Endodermal cell (in vitro differentiated cells): ENCODE measurements around the gene DSCAML1. TPM values are rescaled to one million over a fixed set of nuclear protein-coding genes. Genes with fewer than 3 reads are reported as not detected.
A peak's percentile ranks its signal among the peaks of the same experiment; 100 is the strongest.

ENCODE experiments used
- DNase-seq: peaks from one replicate; pipeline ENCODE4 v3.0.0-alpha.2; 2017
- H3K27ac ChIP-seq: 2 replicates; pipeline ENCODE4 v1.5.1; 2013; ENCODE audit warnings: mild to moderate bottlenecking, low read depth, low read length, moderate library complexity
- H3K27me3 ChIP-seq: 2 replicates; pipeline ENCODE4 v1.6.1; 2013; ENCODE audit warnings: mild to moderate bottlenecking, low read length, moderate library complexity; ENCODE audit not compliant: insufficient read depth, control insufficient read depth, poor library complexity, severe bottlenecking
- H3K36me3 ChIP-seq: 2 replicates; pipeline ENCODE4 v1.7.0; 2013; ENCODE audit warnings: mild to moderate bottlenecking, low read length, moderate library complexity; ENCODE audit not compliant: control insufficient read depth, insufficient read depth
- H3K4me1 ChIP-seq: one replicate; pipeline ENCODE4 v1.7.0; 2013; ENCODE audit warnings: low read length; ENCODE audit not compliant: control insufficient read depth, insufficient read depth
- H3K4me3 ChIP-seq: 2 replicates; pipeline ENCODE4 v1.5.1; 2013; ENCODE audit warnings: mild to moderate bottlenecking, low read length, moderate library complexity
- H3K9ac ChIP-seq: 2 replicates; pipeline ENCODE4 v1.6.1; 2013; ENCODE audit warnings: mild to moderate bottlenecking, low read length, moderate library complexity; ENCODE audit not compliant: poor library complexity, severe bottlenecking; ENCODE audit errors: extremely low read depth
- H3K9me3 ChIP-seq: 2 replicates; pipeline ENCODE4 v1.6.1; 2013; ENCODE audit warnings: mild to moderate bottlenecking, low read length, moderate library complexity; ENCODE audit not compliant: control insufficient read depth
- H3K27ac Mint-ChIP-seq: 2 replicates; pipeline ENCODE4 v1.8.0; 2020; ENCODE audit warnings: mixed read lengths
- H3K27me3 Mint-ChIP-seq: 2 replicates; pipeline ENCODE4 v1.8.0; 2021; ENCODE audit warnings: mild to moderate bottlenecking, mixed read lengths; ENCODE audit not compliant: insufficient read depth
- H3K36me3 Mint-ChIP-seq: 2 replicates; pipeline ENCODE4 v1.8.0; 2020; ENCODE audit warnings: low read depth, mixed read lengths
- H3K4me1 Mint-ChIP-seq: 2 replicates; pipeline ENCODE4 v1.8.0; 2020; ENCODE audit warnings: mixed read lengths
- H3K4me3 Mint-ChIP-seq: 2 replicates; pipeline ENCODE4 v1.8.0; 2020; ENCODE audit warnings: mild to moderate bottlenecking, moderate library complexity, mixed read lengths
- H3K9me3 Mint-ChIP-seq: 2 replicates; pipeline ENCODE4 v1.8.0; 2020; ENCODE audit warnings: mild to moderate bottlenecking, mixed read lengths
- WGBS, 2 experiments: methylation state at CpG; one replicate each; pipeline versions ENCODE4 v1.1.5 to v1.1.7; 2013; ENCODE audit warnings: missing lambda C conversion rate in 2 of 2, mixed read lengths in 1 of 2; ENCODE audit not compliant: insufficient coverage in 1 of 2, insufficient read length in 1 of 2; 5-methylcytosine and 5-hydroxymethylcytosine counted together
- total RNA-seq, 2 donors: library from RNA; stranded (reverse); fragmentation: NEBNext Ultra II Directional in 1 of 2; extraction: Animal tissue kit (Norgen Biotek cat#: 25700) in 1 of 2; gene quantifications; 2 replicates in 1 of 2; 3 replicates in 1 of 2; pipeline ENCODE4 v1.2.1, GENCODE V29; 2021
- TF ChIP-seq, protein P1 (sequence below): fragments of 200-600 bp; sonication (generic); conservative IDR thresholded peaks from 2 replicates; pipeline ENCODE4 v1.5.0; 2021; ENCODE audit warnings: antibody characterized with exemption, mild to moderate bottlenecking

DSCAML1 gene
- total RNA-seq, 2 donors from 2014 or later, result 5.6 to 10.9 TPM

DNA sequence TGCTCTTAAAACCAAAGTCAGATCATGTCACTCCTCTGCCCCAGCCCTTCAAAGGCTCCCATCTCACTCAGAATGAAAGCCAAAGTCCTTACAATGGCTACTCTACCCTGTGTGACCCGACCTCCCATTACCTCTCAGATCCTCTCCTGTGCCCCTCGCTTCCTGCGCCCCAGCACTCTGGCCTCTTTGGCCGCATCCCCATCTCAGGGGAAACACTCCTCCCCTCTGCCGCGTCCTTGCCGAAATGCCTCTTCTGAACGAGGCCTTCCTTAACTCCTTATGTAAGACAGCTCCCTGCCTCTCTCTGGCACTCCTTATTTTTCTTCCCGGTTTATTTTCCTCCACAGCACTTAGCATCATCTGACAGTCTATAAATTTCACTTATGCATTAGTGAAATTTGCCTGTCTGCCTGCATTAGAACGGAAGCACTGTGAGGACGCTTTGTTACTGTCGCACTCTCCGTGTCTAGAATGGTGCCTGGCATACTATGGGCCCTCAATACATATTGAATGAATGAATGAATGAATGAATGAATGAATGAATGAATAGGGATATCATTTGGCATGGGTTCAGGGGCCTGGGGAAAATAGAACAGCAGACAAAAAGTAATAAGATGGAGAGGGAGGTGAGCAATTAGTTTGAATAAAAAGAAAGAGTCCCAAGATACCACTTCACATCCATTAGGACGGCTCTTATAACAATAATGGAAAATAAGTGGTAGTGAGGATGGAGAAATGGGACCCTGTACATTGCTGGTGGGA is 331.6 kb downstream of the DSCAML1 start:
- Mint-ChIP-seq H3K9me3 (no peaks in the 10 kb centered on the region), H3K27ac (no peak overlapping the region), H3K36me3 (no peaks in the 10 kb centered on the region), H3K4me3 (no peak overlapping the region), H3K27me3 (peaks cover 2% of the 10 kb centered on the region), H3K4me1 (no peaks in the 10 kb centered on the region)
- 89 to 92% methylated on average over 11 to 14 of the region's 14 CpGs for WGBS, 2 experiments
- no peak overlapping the region for H3K9ac ChIP-seq
- DNase-seq, result peak; percentile 23
- H3K36me3 ChIP-seq, result no peaks in the 10 kb centered on the region
- no peaks in the 10 kb centered on the region for H3K27me3 ChIP-seq
- no peaks in the 10 kb centered on the region for H3K4me1 ChIP-seq
- H3K9me3 ChIP-seq, result no peaks in the 10 kb centered on the region
- H3K27ac ChIP-seq, result no peak overlapping the region
- TF ChIP-seq, protein P1, sequence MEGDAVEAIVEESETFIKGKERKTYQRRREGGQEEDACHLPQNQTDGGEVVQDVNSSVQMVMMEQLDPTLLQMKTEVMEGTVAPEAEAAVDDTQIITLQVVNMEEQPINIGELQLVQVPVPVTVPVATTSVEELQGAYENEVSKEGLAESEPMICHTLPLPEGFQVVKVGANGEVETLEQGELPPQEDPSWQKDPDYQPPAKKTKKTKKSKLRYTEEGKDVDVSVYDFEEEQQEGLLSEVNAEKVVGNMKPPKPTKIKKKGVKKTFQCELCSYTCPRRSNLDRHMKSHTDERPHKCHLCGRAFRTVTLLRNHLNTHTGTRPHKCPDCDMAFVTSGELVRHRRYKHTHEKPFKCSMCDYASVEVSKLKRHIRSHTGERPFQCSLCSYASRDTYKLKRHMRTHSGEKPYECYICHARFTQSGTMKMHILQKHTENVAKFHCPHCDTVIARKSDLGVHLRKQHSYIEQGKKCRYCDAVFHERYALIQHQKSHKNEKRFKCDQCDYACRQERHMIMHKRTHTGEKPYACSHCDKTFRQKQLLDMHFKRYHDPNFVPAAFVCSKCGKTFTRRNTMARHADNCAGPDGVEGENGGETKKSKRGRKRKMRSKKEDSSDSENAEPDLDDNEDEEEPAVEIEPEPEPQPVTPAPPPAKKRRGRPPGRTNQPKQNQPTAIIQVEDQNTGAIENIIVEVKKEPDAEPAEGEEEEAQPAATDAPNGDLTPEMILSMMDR, result no peak
- H3K4me3 ChIP-seq, result no peak overlapping the region

GRCh38 chr11:117464778-117465177 is 332.2 kb downstream of the DSCAML1 start:
- whole genome bisulfite sequencing, 2 experiments, result 90 to 93% methylated on average over 7 to 13 of the region's 13 CpGs
- Histone ChIP-seq H3K4me3 (no peak overlapping the region), H3K4me1 (no peaks in the 10 kb centered on the region), H3K9ac (no peak overlapping the region), H3K9me3 (no peaks in the 10 kb centered on the region), H3K27ac (no peak overlapping the region), H3K36me3 (no peaks in the 10 kb centered on the region), H3K27me3 (no peaks in the 10 kb centered on the region)
- TF ChIP-seq, protein P1, result no peak
- Mint-ChIP-seq H3K4me1 (no peaks in the 10 kb centered on the region), H3K36me3 (no peaks in the 10 kb centered on the region), H3K4me3 (no peak overlapping the region), H3K9me3 (no peaks in the 10 kb centered on the region), H3K27ac (no peak overlapping the region), H3K27me3 (peaks cover 2% of the 10 kb centered on the region)
- no peak for DNase-seq

- Mint-ChIP-seq H3K27me3 (peaks cover 5% of the 10 kb centered on the region), H3K36me3 (no peaks in the 10 kb centered on the region), H3K4me1 (no peaks in the 10 kb centered on the region), H3K4me3 (no peak overlapping the region), H3K27ac (no peak overlapping the region), H3K9me3 (no peaks in the 10 kb centered on the region)
- Histone ChIP-seq H3K4me1 (no peaks in the 10 kb centered on the region), H3K27ac (no peak overlapping the region), H3K27me3 (no peaks in the 10 kb centered on the region), H3K4me3 (no peak overlapping the region), H3K36me3 (no peaks in the 10 kb centered on the region), H3K9me3 (no peaks in the 10 kb centered on the region), H3K9ac (no peak overlapping the region)
- no peak for DNase-seq
- 88 to 100% methylated on average over 5 to 8 of the region's 8 CpGs for WGBS, 2 experiments
- TF ChIP-seq, protein P1, result no peak
These were observed 334.2 kb downstream of the DSCAML1 start for GRCh38 chr11:117462864-117463247.
